Esophagus squamous epithelium (tissue), 4 donors: ENCODE results near the gene MEIKIN.

Experiments used
- CTCF ChIP-seq, 6 experiments: fragments of 450-650 bp in 4 of 6; fragments of 200-600 bp in 2 of 6; sonication (generic) in 2 of 6; IDR thresholded peaks; one replicate each; pipeline ENCODE4 v1.5.1; 2016 to 2019; ENCODE audit warnings: antibody characterized with exemption in 6 of 6, mild to moderate bottlenecking in 4 of 6, moderate library complexity in 4 of 6
- POLR2A ChIP-seq, 4 donors: fragments of 450-650 bp; IDR thresholded peaks; one replicate each; pipeline ENCODE4 v1.6.1; 2017; ENCODE audit warnings: antibody characterized with exemption in 4 of 4, mild to moderate bottlenecking in 4 of 4, moderate library complexity in 3 of 4

GRCh38 chr5:131795228-131795627 lies 150.2 kb downstream of the MEIKIN start:
- TF ChIP-seq CTCF (IDR thresholded peaks at IDR 0.05) = no peak
- no peak for TF ChIP-seq POLR2A (IDR thresholded peaks at IDR 0.05)
